Activated T-cell treated with anti-CD3 and anti-CD28 coated beads, Interleukin-2, amount 50 U/mL, for 1 hour (primary cell): Measurements from ENCODE around the gene NYNRIN.
"Not testable (repeated sequence)": the region's sequence is repeated elsewhere in the genome, so short reads cannot be mapped to it uniquely, and the experiment has no call there.

Experiments used
- DNase-seq: peaks from one replicate; pipeline ENCODE4 v3.0.0-alpha.2; 2020

Gene NYNRIN

DNA sequence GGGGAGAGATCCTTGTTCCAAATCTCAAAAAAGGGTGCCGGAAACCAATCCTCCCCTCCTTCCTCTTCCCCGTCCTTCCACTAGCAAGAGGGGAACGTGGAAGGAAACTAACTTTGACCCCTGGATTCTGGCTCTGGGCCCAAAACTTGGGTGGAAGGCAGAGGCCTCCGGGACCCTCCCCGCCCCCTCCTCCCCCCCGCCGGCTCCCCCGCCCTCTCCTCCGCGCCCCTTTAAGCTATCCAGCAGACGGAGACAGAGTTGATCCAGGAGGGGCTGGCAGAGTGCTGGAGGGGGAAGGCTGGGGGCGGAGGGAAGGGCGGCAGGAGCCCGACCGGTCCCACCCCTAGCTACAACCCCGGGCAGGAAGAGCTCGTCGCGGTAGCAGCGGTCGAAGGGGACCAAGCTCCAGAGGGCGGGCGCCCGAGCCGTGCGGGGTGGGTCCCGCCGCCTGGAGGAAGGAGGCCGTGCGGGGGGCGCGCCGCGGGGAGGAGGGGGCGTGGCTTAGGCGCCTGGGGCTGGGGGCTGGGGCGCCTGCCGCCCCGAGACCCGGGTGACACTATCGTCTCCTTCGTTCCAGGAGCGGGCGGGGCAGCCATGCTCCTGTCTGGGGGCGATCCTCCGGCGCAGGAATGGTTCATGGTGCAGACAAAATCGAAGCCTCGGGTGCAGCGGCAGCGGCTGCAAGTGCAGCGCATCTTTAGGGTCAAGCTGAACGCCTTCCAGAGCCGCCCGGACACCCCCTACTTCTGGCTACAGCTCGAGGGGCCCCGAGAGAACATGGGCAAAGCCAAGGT is at the start of gene NYNRIN:
NYNRIN (plus strand) TSS at position 351 of the 794 bp plus-strand sequence; CDS start at position 595, 244 bp downstream.
- peak; percentile 40 for DNase-seq

DNA sequence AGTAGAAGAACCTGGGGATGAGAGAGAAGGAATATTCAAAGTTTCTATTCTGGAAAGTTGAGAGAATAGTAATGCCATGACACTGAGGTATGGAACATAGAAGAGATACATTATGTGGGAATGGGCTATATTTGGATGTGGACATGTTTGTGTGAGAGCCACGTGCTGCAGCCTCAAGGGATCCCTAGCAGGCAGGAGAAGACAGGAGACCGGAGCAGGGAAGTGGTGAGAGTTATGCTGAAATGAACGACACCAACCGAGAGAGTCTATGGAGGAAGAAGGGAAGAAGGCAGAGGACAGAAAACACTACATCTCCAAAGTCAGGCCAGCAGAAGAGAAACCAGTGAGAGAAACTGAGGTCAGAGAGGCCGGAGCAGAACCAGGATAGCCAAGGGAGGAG is 49.1 kb upstream of the NYNRIN start:
- DNase-seq: no peak

DNA sequence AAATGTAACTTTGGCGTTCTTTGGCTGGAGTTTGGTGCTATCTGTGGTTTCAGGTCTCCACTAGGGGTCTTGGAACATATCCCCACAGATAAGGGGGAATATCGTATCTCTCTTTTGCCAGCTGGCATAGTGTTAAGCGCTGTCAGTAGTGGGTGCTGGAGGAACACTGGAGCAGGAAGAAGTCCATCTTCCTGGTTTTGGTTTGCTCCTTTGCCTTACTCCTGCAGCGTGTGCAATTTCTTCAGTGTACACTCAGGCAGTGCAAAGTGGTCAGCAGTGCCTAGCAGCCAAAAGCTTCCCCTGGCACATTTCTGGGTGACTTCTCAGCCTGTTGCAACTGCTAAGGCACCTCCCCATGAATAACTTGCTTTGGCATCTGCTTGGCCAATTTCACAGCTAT is 47.3 kb upstream of the NYNRIN start:
- no peak for DNase-seq

DNA sequence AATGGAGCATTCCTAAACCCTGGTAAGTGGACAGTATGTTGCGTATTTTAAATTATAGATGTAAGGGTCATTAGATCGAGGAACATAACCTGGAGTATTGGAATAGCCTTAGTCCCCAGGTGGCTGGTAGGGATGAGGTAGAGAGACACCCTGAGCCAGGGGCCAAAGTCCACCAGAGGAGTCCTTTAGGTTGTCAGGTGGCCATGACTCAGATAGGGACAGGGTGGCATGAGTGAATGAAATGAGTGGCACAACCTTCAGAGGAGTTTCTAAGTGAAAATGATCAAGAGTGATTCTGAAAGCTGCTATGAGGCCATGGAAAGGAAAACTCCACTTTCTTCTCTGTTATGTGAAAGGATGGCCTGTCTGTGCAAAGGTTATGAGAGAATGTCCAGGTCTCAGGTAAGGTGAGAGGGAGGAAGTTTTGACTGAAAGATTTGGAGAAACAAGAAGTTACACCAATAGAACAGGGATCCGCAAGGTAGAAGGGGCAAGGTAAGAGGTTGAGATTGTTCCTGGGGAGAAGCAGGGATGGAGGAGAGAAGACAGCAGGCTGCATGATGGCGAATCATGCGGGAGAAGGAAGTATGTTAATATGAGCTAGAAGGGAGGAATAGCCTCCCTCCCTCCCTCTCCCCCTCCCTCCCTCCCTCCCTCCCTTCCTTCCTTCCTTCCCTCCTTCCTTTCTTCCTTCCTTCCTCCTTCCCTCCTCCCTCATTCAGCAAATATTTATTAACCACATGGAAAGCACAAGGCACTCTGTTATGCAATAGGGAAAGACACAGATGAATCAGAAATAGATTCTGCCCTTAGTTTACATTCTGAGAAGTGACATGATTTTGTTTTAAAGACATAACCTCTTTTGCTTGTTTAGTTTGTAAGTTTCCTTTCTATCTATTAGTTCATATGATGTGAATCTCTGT is 45.0 kb upstream of the NYNRIN start:
- no peak for DNase-seq

DNA sequence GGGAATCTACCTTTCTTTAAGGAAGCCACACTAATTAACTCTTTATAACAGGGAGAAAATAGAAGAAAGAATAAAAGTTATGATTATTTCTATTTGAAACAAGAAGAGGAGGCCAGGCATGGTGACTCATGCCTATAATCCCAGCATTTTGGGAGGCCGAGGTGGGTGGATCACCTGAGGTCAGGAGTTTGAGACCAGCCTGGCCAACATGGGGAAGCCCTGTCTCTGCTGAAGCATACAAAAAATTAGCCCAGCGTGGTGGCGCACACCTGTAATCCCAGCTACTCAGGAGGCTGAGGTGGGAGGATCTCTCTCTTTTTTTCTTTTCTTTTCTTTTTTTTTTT is 44.3 kb upstream of the NYNRIN start:
- not testable (repeated sequence) for DNase-seq

DNA sequence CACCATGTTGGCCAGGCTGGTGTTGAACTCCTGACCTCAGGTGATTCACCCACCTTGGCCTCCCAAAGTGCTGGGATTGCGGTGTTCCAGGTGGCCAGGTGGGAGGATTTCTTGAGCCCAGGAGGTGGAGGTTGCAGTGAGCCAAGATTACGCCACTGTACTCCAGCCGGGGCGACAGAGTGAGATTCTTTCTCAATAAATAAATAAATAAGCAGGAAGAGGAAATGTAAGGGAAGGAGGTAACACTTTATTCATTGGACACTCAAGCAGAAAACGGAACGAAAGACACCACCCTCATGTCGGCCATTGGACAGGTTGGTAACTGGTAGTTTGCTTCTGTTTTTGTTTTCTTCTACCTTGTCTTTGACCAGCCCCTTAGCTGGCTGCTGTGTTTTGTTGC is 43.8 kb upstream of the NYNRIN start:
- DNase-seq: no peak

DNA sequence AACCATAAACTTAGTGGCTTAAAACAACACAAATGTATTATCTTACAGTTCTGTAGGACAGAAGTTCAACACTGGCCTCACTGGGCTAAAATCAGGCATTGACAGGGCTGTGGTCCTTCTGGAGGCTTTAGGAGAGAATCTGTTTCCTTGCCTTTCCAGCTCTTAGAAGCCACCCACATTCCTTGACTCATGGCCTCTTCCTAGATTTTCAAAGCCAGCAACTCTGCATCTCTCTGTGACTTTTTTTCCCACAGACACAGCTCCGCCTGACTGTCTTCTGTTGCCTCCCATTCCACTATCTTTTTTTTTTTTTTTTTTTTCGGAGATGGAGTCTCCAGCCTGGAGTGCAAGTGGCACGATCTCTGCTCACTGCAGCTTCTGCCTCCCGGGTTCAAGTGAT is 42.6 kb upstream of the NYNRIN start:
- DNase-seq: no peak

DNA sequence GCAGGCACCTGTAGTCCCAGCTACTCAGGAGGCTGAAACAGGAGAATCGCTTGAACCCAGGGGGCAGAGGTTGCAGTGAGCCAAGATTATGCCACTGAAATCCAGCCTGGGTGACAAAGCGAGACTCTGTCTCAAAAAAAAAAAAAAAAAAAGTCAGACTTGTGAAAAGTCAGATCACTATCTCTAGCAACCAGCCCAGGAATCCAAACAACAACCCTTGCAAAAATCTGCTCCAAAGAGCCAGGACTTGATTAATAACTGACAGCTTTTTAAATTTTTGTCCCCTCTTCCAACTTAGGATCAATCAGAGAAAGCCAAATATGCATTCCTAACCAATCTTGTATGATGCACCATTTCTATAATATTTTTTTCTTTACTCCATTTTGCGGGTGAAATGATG is 38.5 kb upstream of the NYNRIN start:
- DNase-seq: no peak

DNA sequence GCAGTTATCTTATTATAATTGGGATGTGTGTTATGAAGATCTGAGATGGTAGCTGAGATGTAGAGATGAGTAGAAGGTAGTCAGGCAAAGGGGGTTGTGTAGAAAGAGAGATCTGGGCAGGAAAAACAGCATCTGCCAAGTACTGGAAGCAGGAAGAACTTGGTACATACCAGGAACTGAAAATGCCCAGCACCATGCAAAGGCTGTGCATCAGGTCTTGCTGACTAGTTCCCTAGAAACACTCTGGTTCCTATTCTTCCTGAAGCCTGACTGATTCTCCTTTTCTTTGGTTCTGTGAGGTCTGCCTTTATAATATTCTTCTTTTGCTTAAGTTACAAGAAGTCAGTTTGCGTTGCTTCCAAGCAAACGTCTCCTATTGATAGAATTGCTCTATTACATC is 37.5 kb upstream of the NYNRIN start:
- DNase-seq: no peak

DNA sequence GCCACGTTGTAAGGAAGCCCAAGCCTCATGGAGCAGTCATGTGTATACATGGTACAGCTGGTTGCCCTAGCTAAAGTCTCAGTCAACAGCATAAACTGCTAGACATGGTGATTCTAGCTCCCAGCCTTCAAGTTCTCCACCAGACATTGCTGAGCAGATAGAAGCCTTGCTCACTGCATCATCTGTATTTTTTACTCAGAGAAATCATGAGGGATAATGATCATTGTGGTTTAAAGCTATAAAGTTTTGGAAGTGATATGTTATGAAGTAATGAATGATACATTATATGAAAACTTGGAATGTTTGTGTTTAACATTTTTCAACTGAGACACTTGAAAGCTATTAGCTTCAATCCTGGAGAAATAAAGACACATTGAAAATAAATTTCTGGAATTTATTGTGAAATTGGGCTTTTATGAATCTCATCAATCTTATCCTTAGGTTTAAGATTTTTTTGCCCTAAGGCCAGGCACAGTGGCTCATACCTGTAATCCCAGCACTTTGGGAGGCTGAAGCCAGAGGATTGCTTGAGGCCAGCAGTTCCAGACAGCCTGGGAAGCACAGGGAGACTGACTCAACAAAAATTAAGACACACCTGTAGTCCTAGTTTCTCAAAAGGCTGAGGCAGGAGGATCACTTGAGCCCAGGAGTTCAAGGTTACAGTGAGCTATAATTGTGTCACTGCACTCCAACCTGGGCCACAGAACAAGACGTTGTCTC is 36.4 kb upstream of the NYNRIN start:
- no peak for DNase-seq

DNA sequence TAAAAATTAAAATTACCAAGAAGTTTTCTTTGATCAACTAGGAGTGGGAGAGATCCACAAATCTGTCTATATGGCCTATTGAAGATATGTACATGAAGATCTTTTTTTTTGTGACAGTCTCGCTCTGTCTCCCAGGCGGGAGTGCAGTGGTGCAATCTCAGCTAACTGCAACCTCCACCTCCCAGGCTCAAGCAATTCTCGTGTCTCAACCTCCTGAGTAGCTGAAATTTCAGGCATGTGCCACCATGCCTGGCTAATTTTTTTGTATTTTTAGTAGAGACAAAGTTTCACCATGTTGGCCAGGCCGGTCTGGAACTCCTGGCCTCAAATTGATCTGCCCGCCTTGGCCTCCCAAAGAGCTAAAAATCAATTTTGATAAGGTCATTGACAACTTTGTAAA is 35.4 kb upstream of the NYNRIN start:
- DNase-seq: no peak

DNA sequence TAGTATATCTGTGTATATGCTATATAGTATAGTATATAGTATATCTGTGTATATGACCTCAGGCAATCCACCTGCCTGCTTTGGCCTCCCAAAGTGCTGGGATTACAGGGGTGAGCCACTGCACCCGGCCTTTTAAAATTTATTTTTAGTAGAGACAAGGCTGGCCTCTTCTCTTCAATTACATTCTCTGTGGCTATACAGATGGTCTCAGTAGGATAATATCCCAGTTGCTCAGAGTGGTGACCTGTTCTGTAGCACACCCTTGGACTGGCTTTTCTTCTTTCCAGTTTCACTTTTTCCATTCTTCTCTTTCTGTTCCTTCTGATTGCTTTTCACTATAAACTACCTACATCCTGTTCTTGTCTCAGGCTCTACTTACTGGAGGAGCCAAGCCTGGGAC is 34.0 kb upstream of the NYNRIN start:
- DNase-seq: no peak

DNA sequence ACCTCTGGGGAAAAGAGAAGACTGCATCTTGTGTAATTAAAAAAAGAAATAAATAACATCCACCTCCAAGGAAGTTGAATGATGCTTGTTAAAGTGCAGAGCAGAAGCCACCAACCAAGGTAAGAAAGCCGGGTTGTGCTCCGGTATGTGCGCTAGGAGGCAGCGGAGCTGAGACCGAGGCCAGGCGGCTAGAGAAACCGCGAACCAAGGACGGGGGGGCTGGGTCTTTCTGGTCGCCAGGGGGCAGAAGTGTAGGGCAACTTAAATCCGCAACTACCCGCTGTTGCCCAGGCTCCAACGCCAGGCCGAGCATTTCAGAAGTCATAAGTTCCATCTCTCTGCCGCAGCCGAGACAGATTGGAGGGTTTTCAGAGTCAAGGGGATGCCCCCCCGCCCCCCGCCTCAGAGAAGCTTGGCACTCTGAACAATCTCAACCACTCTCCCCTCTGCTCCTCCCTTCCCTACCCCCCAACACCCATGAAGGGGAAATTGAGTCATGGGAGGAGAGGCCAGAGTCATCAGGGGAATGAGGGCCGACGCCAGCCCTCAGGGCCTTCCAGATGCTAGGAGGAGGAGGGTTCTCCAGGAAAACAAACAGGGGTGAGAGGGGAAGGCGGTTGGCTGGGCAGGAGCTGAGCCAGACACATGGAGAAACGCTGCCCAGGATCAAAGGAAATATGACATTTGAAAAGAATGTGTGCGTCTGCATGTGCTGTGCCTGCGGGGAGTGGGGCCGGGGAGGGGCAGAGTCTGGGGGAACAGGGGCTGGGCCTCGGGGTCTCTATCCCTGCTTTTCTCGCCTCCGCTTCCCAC is 33.0 kb upstream of the NYNRIN start:
- DNase-seq: peak; percentile 64

DNA sequence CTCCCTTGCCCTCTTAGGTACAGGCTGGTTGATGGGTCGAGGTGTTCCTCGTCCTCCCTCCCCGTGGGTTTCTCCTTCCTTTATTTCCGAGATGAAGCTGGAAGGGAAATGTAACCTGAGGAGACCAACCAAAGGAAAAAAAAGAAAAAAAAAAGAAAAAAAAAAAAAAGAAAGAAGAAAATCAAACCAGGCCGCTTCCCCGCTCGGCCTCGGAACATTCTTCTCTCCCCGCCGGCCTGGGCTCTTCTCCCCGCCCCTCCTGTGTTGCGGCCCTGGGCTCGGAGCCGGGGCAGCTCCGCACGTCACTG is 32.4 kb upstream of the NYNRIN start:
- DNase-seq: no peak

DNA sequence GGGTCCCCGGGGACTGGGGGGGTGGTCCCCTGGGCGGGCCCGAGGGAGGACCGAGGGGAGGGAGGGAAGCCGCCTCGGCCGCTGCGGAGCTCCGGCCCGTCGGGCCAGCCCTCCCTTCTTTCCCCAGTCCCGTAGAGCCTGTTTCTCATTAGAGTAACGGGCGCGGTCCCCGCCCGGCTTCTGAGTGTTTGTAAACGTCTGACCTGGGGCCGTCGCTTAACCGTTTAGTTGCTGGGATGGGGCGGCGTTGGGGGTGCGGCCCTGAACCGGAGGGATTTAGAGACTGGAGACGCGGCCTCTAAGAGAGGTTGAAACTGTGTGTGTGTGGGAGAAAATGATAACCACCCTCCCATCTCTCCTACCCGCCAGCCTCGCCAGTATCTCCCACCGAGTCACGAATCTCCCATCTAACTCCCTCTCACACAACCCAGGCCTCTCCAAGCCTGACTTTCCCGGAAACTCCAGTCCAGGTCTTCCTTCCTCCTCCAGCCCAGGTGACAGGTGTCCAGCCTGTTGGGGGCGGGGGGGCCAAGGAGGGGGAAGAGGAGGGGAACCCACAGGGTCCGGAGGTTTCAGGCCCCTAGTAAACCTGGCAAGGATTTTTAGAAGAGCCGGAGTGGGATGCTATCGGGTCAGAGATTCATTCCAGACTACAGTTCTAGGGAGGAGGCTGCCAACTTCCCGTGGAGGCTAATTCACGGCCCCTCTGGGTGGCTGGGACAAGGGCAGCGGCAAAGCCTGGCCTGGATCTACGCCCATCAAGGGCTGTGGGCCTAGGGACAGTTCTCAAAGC is 31.9 kb upstream of the NYNRIN start:
- DNase-seq: peak; percentile 51

DNA sequence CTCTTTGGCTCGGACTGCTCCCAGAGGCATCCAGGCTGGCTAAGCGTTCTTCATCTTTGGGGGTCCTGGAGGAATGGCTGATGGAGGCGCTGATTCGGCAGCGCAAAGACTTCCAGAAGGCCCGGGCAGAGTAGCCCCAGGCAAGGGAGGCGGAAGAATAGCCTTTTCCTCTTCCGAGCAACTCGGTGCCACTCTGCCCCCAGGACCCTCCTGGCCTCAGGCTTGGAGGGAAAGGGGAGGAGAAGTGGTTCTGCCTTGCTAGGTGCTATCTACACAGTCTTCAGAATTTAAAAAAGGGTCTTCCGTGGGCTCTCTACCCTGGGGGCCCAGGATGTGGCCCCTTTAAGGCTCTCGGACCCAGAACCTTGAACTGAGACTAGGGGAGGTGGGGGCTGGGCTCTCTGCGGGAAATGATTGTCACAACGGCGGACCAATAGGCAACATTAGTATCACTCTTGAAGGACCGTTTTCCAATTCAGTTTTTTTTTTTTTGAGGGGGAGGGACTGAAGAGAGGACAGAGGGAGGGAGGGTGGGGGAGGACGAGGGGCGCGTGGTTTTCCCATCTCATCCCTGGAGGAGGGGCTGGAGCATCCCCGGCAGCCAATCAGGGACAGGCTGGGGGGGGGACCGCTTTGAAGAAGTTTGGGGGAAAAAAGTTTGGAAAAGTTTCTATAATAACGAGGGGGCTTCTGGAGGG is 31.1 kb upstream of the NYNRIN start, which contains the start of gene NFATC4:
NFATC4 (plus strand) TSS at position 671 of the 698 bp plus-strand sequence. CDS start 157 bp downstream, outside the sequence.
- DNase-seq: peak; percentile 23

DNA sequence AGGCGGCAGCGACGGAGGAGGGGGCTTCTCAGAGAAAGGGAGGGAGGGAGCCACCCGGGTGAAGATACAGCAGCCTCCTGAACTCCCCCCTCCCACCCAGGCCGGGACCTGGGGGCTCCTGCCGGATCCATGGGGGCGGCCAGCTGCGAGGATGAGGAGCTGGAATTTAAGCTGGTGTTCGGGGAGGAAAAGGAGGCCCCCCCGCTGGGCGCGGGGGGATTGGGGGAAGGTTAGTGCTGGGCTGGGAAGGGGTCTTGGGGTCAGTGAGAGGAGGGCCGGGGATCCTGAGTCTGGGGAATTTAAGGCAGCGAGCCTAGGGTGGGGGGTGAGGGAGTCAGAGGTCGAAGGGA is 30.6 kb upstream of the NYNRIN start:
- no peak for DNase-seq

DNA sequence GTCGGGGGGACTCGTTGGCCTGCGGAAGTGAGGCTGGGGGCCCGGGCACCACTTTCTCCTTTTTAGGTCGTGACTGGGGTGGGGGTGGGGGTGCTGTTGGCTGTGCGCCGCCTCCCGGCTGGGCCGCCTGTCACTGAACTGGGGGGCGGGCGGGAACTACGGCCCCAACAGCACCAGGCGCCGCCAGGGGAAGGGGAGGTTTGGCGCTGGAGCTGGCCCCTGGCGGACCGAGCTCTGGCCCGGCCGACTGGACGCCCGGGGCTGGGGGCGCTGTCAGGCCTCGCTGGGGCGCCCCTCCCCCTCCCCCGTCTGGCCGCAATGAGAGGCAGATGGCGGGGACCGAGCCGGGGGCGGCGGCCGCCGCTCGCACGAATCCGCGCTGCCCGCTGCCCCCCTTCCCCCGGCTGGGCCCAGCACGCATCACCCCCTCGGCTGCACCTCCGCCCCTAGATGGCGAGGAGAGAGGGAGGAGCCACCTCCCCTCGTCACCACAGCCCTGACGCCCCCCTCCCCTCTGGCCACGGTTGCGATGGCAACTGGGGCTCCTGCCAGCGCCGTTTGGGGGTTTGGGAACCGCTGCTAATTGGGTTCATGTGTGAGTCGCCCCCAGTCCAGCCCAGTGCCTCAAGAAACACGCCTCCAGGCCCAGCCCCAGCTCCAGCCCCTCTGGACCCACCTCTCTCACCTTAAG is 30.1 kb upstream of the NYNRIN start:
- DNase-seq: peak; percentile 36

DNA sequence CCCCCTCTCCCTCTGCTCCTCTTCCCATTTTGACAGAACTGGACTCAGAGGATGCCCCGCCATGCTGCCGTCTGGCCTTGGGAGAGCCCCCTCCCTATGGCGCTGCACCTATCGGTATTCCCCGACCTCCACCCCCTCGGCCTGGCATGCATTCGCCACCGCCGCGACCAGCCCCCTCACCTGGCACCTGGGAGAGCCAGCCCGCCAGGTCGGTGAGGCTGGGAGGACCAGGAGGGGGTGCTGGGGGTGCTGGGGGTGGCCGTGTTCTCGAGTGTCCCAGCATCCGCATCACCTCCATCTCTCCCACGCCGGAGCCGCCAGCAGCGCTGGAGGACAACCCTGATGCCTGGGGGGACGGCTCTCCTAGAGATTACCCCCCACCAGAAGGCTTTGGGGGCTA is 29.3 kb upstream of the NYNRIN start:
- DNase-seq: no peak

DNA sequence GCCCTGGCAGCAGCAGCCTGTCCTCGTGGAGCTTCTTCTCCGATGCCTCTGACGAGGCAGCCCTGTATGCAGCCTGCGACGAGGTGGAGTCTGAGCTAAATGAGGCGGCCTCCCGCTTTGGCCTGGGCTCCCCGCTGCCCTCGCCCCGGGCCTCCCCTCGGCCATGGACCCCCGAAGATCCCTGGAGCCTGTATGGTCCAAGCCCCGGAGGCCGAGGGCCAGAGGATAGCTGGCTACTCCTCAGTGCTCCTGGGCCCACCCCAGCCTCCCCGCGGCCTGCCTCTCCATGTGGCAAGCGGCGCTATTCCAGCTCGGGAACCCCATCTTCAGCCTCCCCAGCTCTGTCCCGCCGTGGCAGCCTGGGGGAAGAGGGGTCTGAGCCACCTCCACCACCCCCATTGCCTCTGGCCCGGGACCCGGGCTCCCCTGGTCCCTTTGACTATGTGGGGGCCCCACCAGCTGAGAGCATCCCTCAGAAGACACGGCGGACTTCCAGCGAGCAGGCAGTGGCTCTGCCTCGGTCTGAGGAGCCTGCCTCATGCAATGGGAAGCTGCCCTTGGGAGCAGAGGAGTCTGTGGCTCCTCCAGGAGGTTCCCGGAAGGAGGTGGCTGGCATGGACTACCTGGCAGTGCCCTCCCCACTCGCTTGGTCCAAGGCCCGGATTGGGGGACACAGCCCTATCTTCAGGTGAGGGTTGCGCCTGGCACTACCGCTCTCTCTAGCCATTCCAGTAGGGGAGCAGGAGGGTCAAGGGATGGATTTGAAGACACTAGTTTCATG is 28.7 kb upstream of the NYNRIN start:
- no peak for DNase-seq
